T-helper 1 cell treated with Interleukin-12 subunit alpha and Interleukin-12 subunit beta and Interleukin-4 antibody, amounts not matched to agents 30 ng/mL and 1 ng/mL, for 36 hours (primary cell): ENCODE results near the gene ARL17B. TPM values are rescaled to one million over a fixed set of nuclear protein-coding genes. Genes with fewer than 3 reads are reported as not detected.
"Not testable (repeated sequence)": the region's sequence is repeated elsewhere in the genome, so short reads cannot be mapped to it uniquely, and the experiment has no call there.

Experiments
- intact Hi-C: fragments of 100-400 bp; cut with micrococcal nuclease; formaldehyde crosslinking; loops from one replicate; pipeline ENCODE4 v1.15.1; 2024
- total RNA-seq: library from RNA; stranded (reverse); gene quantifications from 2 replicates; pipeline ENCODE4 v1.2.3, GENCODE V29; 2022

Gene ARL17B
- total RNA-seq: 16.5 and 23.7 TPM in 2 replicates

GRCh38 chr17:46361755-46362154, at the start of gene ARL17B:
Gene ARL17B (minus strand): TSS chr17:46361766. CDS start chr17:46358397, 3,369 bp downstream.
- intact Hi-C loops: not testable (repeated sequence)

GRCh38 chr17:46409864-46410263, 48.3 kb upstream of the ARL17B start:
- intact Hi-C loops: not testable (repeated sequence)

GRCh38 chr17:46407155-46407554, 45.6 kb upstream of the ARL17B start:
- intact Hi-C loops: not testable (repeated sequence)

GRCh38 chr17:46401033-46401787, 39.6 kb upstream of the ARL17B start:
- intact Hi-C loops: not testable (repeated sequence)

- intact Hi-C loops: not testable (repeated sequence)
Measured at GRCh38 chr17:46400543-46400942, 39.0 kb upstream of the ARL17B start.

- intact Hi-C loops: not testable (repeated sequence)
Measured at GRCh38 chr17:46399993-46400392, 38.4 kb upstream of the ARL17B start.

- intact Hi-C loops: not testable (repeated sequence)
Measured at GRCh38 chr17:46396292-46396691, 34.7 kb upstream of the ARL17B start.

- intact Hi-C loops: not testable (repeated sequence)
Measured at GRCh38 chr17:46393702-46394101, 32.1 kb upstream of the ARL17B start.

GRCh38 chr17:46385491-46385890, 23.9 kb upstream of the ARL17B start:
- intact Hi-C loops: not testable (repeated sequence)

GRCh38 chr17:46383118-46383517, 21.6 kb upstream of the ARL17B start:
- intact Hi-C loops: not testable (repeated sequence)

- intact Hi-C loops: not testable (repeated sequence)
Measured at GRCh38 chr17:46373418-46373817, 11.9 kb upstream of the ARL17B start.

GRCh38 chr17:46372236-46373229, 11.0 kb upstream of the ARL17B start:
- intact Hi-C loops: not testable (repeated sequence)

- intact Hi-C loops: not testable (repeated sequence)
Measured at GRCh38 chr17:46367520-46367919, 6.0 kb upstream of the ARL17B start.

GRCh38 chr17:46361145-46361735, 326 bp downstream of the ARL17B start:
- intact Hi-C loops: not testable (repeated sequence)

- intact Hi-C loops: not testable (repeated sequence)
Measured at GRCh38 chr17:46353856-46354255, 7.7 kb downstream of the ARL17B start.

- intact Hi-C loops: not testable (repeated sequence)
Measured at GRCh38 chr17:46349060-46349459, 12.5 kb downstream of the ARL17B start.

GRCh38 chr17:46348345-46348744, 13.2 kb downstream of the ARL17B start:
- intact Hi-C loops: not testable (repeated sequence)

- intact Hi-C loops: not testable (repeated sequence)
Measured at GRCh38 chr17:46342131-46342530, 19.4 kb downstream of the ARL17B start.

GRCh38 chr17:46341220-46341619, 20.3 kb downstream of the ARL17B start:
- intact Hi-C loops: not testable (repeated sequence)

GRCh38 chr17:46294831-46295230, 66.7 kb downstream of the ARL17B start, which contains the start of gene LRRC37A:
Gene LRRC37A (plus strand): TSS chr17:46295131. CDS start chr17:46295134, 3 bp downstream.
- intact Hi-C loops: not testable (repeated sequence)

GRCh38 chr17:46291618-46292017, 69.9 kb downstream of the ARL17B start:
- intact Hi-C loops: not testable (repeated sequence)
